DMS 273 (cell line): ENCODE data around the gene PIK3R4.

ENCODE experiments used
- DNase-seq: peaks from one replicate; lab custom pipeline; 2025; ENCODE audit not compliant: unreplicated experiment; lab: John Stamatoyannopoulos, UW

PIK3R4 gene

DNA sequence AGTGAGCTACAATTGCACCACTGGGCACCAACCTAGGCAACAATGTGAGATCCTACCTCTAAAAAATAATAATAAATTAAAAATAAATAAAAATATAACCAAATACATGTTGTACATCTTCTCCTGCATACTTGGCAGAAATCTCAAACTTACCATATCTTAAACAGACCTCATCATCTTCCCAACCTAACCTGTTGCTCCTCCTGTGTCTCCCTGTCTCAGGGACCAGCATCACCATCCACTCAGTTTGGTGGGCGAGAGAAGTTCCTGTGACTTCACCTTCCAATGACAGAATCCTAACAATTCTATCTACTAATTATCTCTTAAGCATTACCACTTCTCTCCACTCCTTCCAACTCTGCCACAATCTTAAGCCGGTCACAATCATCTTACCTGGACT, 3.3 kb downstream of the PIK3R4 start:
- no peak for DNase-seq

DNA sequence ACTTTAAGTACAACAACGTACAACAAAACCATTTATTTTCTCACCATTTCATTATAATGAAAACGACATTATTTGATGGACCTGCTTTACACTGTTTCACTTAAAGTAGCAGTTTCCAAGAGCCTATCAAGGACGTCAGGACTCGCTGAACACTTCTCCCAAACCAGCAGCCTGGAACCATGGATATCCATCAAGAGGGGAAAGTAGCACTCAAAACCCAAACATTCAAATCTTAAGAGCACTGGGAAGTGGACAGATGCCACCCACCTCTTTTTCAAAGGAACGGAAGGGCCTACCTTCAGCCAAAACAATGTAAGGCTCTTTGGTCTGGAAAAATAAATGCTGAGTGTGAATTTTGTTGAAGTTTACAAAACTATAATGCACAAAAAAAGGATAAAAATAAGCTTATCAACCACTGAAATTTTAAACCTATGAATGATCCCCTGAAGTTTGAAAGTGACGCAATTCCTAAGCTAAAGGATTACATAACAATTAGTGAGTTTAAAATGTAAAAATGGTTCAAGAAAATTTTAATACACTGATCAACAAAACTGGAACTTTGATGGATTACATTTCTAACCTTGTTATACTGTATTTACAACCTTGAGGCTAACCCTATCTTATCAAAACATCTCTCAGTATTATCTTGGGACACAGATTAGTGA, 4.6 kb downstream of the PIK3R4 start:
- DNase-seq = no peak

DNA sequence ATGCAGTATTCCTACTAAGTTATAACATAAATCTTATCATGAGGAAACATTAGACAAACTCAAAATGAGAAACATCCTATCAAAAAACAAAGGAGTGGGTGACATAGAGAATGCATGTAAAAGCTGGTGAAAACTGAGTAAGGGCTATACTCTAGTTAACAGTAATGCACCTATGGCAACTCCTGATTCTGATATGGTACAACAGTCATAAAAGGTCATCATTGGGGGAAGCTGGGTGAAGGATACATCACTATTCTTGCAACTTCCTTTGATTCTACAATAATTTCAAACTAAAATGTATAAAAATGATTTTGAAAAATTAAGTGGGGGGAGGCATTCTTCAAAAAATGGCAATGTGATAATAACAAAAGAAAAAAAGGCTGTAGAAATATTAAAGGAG, 6.8 kb downstream of the PIK3R4 start:
- DNase-seq = no peak

DNA sequence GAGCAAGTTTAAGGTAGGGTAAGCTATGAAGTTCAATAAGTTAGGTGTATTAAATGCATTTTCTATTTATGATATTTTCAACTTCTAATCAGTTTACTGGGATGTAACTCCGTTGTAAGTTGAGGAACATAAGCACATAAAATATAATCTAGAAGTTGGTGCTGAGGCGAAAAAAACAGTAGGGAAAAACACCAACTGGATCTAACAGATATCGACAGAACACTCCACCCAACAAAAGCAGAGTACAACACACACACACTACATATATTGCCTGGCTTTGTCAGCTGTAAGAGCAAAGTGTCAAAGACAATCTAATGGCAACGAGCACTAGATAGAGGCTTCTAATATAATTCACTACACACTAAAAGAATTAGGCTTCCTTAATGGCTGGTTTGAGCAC, 8.4 kb downstream of the PIK3R4 start:
- no peak for DNase-seq

DNA sequence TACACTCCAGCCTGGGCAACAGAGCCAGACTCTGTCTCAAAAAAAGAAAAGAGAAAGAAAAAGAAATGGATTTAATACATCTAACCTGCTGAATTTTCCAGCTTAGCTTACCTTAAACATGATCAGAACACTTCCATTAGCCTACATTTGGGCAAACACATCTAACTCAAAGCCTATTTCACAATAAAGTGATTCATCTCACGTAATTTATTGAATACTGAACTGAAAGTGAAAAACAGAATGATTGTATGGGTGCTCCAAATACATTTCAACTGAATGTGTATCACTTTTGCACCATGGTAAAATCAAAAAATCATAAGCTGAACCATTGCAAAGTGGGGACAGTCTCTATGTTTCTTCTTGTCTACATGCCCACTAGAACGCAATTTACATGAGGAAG, 9.0 kb downstream of the PIK3R4 start:
- DNase-seq = no peak

DNA sequence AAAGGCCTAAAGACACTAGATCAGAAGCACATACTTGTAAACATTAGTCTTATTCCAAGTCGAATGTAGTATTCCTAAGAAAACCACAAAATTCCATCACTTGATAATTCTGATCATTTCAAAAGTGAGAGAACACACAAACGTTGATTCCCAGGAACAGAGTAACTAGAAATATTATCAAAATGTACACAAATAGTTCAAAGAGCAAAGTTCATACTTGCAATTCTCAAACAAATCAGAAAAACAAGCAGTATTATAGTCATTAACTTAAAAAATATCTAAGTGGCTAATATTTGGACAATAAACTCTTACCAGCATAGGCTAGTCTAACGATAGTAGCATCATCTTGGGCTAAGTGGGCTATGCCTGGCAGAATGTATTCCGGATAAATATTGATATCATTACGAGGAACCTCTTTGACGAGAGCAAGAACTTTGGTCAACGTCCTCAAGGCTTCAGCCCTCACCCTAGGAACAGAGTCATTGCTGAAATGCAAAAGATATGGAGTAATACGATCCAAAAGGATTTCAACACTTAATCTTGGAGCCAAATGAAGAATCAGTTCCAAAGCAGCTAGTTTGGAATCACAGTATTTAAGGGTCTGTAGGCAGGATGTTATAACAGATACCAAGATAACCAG, 13.3 kb downstream of the PIK3R4 start:
- no peak for DNase-seq

DNA sequence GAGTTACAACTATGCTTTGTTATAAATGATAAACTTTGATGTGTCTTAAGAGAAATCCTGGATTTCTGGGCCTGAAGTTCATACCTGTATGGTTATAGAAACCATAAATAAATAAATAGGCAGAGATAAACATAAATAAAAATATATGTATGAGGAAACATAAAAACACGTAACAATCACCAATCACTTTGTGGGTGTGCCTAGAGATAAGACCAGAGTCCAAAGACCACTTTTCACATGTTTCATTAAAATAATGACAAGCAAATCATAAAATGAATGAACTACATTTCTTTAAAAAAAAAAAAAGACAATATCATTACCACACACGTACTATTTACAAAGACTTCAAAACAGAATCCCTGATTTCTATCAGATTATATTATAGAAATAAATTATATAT, 14.1 kb downstream of the PIK3R4 start:
- no peak for DNase-seq

DNA sequence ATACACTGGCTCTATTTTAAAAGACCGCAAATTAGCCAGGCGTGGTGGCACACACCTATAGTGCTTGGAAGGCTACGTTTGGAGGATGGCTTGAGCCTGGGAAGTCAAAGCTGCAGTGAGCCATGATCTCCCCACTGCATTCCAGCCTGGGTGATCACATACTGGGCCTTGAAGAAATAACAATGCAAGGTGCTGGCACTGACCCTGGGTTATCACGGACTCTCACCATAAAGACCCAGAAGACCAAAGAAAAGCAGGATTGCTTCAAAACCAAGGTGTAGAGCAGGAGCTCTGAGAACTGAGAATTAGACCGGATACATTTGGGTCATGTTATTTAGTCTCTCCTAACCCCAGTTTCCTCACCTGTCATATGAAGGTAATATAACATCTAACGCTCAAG, 14.8 kb downstream of the PIK3R4 start:
- DNase-seq = no peak

DNA sequence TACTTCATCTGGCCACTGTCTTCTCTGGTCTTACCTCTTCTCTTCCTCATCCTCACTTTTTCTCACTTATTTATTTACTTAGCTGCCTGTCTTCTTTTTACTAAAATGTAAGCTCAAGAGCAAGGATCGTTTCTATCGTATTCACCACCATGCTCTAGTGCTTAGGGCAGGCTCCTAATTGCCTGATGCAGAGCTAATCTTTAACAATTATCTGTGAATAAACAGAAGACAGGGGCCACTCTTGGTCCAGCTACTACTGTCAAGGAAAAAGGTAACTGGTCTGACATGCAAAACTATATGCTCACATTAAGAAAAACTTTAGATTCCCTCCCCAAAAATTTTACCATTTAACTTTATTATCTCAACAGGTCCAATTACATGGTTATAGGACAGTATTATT, 17.5 kb downstream of the PIK3R4 start:
- DNase-seq = no peak

DNA sequence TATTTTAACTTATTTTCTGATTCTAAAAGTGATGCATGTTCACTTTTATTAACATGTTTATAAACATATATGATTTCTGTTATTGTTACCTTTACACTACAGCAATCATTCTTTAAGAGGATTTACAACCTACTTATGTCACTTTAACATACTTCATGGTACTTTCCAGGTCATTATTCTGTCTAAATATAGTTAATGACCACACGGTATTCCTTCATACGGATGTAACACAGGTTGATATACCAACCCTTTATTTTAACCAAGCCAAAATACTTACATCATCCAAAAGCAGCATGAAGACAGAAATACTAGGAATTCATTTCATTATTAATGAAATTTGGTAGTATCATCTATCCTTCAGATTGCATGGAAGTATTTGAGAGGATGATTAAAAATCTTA, 18.6 kb downstream of the PIK3R4 start:
- no peak for DNase-seq

DNA sequence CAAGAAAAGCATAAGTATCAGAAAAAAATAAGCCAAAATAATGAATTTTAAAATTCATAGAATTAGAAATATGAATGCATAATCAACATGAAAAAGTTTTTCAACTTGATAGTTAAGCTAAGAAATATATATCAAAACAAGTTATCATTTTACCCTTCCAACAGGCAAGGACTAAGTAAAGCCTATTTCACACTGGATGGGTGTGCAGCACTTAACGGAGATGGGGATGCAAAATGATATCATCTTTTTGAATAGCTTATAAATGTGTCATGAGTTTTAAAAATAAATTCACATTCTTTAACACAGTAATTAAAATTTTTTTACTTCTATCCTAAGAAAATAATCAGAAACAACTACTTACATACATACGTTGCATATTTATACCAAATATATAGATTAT, 20.9 kb downstream of the PIK3R4 start:
- DNase-seq = no peak

DNA sequence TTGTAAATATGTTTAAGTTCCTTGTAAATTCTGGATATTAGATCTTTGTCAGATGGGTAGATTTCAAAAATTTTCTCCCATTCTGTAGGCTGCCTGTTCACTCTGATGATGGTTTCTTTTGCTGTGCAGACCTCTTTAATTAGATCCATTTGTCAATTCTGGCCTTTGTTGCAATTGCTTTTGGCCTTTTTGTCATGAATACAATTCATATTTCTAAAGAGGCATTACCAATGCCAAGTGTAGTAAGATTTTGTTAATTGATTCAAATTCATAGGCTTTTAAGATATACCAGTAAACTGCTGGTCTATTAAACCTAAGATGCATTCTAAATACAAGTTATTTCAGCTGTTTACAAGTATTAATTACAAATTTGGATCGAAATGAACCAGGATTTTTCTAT, 31.0 kb downstream of the PIK3R4 start:
- no peak for DNase-seq

DNA sequence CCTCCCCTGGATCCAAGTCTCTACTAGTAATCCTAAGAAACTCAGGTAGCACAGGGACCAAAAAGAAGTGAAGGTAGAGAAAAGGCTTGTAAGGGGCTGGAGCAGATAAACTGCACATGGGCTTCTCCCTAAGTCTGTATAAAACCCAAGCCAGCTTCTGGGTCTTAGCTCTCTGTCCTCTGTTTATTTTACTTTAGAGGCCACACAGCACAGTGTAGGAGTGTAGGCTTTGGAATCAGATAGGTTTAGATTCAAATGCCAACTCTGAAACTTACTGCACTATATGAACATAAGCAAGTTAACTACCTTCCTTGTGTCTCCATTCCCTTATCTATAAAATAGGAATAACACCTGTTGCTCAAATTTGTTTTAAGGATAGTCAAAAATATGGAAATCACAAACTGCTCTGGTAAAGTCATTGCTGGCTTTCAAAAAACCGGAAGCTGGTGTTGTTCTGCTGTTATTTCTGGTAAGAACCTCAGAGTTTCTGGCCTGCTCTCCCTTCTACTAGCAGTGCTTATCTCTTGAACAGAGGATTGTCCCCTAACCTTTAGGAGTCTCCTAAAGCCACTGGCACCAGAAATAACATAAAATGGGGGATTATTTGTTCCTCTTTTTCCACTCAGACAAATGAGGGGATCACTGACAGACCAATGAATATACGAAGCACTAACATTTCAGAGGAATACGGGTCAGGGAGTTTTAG, 33.8 kb downstream of the PIK3R4 start:
- no peak for DNase-seq

DNA sequence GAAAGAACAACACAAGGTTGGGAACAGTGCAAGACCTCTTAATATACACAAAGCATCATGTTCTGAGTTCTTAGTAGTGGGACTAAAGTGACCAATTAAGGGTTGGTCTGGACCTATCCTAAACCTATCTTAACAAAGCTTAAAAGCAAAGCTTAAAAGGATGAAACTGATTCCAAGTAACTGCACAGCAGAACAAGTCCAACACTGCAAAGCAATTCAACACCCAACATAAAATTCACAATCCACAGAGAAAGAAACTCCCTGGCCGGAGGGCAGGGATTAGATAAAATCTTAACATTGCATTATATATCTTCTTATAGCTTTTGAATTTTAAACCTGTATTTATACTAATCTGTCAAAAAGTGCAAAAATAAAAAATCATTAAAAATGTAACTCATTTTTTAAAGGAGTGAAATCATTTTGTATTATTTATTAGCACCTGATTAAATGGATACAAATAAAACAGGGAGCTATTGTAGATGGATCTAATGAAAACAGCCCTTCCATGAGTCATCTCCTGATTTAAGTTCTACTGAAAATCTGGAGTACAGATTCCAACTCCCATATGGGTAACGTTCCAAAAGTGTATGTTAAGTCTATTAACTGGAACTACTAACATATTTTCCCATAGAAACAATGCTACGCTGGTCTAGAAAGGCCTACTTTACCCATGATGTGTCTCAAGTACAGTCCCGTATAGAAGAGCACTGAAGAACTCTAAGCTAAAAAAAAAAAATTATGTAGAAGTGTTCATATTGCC, 34.9 kb downstream of the PIK3R4 start:
- no peak for DNase-seq

DNA sequence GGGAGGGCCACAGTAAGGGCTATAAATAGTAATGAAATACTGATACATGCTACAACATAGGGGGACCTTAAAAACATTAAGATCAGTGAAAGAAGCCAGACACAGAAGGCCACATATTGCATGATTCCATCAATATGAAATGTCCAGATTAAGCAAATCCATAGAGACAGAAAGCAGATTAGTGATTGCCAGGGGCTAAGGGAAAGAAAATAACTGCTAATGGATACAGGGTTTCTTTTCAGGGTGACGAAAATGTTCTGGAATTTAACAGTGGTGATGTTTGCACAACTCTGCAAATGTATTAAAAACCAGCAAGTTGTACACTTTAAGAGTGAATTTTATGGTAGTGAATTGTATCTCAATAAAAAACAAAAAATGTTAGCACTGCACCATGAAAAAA, 37.0 kb downstream of the PIK3R4 start:
- DNase-seq = no peak

DNA sequence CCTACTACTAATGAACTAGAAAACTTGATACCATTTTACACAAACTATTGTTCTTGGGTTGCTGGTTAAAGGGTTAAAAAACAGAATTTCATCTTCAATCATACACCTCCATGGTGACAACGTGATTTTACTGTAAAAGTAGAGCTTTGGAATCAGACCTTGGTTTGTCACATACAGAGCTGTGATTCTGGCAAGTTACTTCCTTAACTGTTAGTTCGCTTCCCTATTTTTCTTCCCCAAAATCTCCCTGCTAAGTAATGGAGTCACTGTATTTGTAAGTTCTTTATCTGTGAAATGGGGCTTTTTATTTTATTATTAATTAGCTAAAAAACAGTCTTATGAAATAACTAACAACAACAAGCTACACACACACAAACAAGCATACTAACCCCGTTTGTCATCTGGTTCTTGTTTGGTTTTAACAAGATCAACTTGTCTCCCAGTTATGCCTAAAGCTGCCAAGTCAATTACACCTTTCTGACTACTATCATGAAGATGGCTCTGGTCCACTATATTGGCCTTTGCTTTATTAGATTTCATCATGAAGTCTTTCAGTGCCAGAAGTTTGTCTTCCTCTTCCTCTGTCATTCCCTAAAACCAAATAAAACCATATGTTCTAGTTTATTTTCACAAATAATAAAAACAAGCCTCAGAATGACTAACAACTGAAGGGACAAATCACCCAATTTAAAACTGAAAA, 38.6 kb downstream of the PIK3R4 start:
- no peak for DNase-seq

DNA sequence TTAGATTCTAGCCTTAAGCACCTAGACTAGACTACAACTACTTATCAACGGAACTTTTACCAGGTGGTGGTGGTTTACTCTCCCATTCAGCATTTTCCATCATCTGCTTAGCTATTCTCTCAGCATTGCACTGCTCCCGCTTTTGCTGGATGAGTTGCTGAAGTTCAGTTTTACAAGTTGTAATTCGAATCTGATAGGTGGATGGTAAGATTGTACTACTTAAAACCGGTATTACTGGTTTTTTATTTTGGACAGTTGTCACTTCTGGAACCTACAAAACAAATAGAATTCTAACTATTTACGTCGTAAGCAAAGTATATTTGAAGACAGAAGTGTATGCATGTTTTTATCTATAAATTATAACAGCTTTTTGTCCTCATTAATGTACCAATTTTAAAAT, 41.1 kb downstream of the PIK3R4 start:
- no peak for DNase-seq

DNA sequence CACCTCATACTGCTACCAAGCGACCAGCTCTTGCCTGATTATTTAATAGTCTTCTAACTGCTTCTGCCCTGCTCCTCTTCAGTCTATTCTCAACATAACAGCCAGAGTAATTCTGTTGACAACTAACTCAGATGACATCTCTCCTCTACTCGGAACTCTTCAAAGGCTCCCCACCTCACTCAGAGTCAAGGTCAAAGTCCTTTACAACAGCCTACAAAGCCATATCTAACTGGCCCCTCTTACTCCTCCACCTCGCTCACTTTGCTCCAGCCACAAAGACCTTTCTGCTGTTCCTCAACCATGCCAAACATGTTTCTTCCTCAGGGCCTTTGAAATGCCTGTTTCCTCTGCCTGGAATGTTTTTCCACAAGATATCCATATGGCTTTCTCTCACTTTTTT, 43.6 kb downstream of the PIK3R4 start:
- no peak for DNase-seq

DNA sequence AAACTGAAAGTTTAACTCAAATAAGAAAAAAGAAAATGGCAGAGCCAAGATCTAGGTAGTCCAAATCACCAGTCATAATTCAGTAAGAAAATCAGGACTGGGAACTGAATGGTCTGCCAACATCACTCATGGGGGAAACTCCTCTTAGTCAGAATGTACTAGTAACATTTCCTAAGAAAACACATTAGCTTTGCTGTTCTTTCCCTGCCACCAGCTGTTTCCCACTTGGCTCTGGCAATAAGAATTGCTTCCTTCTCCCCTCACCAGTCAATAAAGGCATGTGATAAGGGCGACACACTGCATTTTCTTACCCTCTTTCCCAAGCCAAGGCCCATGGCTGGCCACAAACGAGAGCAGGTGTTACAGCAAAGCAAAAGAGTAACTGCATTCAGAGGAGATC, 46.1 kb downstream of the PIK3R4 start:
- no peak for DNase-seq

DNA sequence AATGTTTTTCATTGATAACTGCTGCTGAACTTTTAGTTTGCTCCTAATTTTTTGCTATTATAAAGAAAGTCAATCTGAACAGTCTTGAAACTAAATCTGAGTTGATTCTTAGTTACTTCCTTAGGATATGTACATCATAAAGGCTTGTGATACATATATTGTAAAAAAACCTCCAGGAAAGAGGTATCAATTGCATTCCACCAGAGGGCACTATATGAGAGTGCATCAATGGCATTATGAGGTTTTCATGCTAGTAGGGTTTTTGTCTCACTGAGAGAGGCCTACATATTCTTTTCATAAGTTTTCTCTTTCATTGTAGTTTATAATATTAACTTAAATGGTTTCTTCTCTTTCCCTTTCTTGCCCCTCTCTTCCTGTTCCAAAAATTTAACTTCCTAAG, 46.9 kb downstream of the PIK3R4 start:
- peak; percentile 59 for DNase-seq

DNA sequence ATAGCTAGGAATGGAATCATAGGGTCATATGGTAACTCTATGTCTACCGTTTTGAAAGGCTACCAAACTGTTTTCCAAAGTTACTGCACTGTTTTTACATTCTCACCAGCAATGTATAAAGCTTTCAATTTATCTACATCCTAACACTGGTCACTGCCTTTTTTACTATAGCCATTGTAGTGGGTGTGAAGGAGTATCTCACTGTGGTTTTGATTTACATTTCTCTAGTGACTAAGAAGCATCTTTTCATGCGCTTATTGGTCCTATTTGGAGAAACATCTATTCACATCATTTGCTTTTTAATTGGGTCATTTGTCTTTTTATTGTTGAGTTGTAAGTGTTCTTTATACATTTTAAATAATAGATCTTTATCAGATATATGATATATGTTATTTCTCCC, 53.3 kb downstream of the PIK3R4 start:
- DNase-seq = no peak
